Large intestine (tissue), 3 donors: ENCODE measurements around the gene CLMP. TPM values are rescaled to one million over a fixed set of nuclear protein-coding genes. Genes with fewer than 3 reads are reported as not detected.
A peak's percentile ranks its signal among the peaks of the same experiment; 100 is the strongest.

Source experiments
- DNase-seq, 2 donors: peaks; one replicate each; pipeline versions ENCODE4 v3.0.0 to v3.0.0-alpha.2; 2013
- H3K27ac ChIP-seq: one replicate; pipeline ENCODE4 v1.5.1; 2013; ENCODE audit warnings: low read length
- H3K27me3 ChIP-seq: 2 replicates; pipeline ENCODE4 v1.6.1; 2013; ENCODE audit warnings: low read length; ENCODE audit not compliant: control insufficient read depth, insufficient read depth
- H3K36me3 ChIP-seq: 2 replicates; pipeline ENCODE4 v1.6.1; 2013; ENCODE audit warnings: low read length; ENCODE audit not compliant: control insufficient read depth, insufficient read depth
- H3K4me1 ChIP-seq: one replicate; pipeline ENCODE4 v1.6.1; 2013; ENCODE audit warnings: low read length; ENCODE audit not compliant: control insufficient read depth, insufficient read depth
- H3K4me3 ChIP-seq: one replicate; pipeline ENCODE4 v1.5.1; 2013; ENCODE audit warnings: low read length
- H3K9me3 ChIP-seq: one replicate; pipeline ENCODE4 v1.6.1; 2013; ENCODE audit warnings: mild to moderate bottlenecking, low read depth, low read length, moderate library complexity; ENCODE audit not compliant: control insufficient read depth
- WGBS: methylation state at CpG from one replicate; pipeline ENCODE4 v1.1.5; 2013; ENCODE audit warnings: low lambda C conversion rate; ENCODE audit not compliant: insufficient coverage; 5-methylcytosine and 5-hydroxymethylcytosine counted together
- polyA plus RNA-seq: library from polyadenylated mRNA; unstranded; fragments of 120-200 nt; gene quantifications from one replicate; pipeline ENCODE4 v1.2.1, GENCODE V29; 2013

CLMP gene
- polyA plus RNA-seq, 1 donor, result 17.5 TPM

- Histone ChIP-seq H3K36me3 (no peaks in the 10 kb centered on the region), H3K27me3 (no peaks in the 10 kb centered on the region), H3K27ac (no peak overlapping the region), H3K4me3 (no peak overlapping the region), H3K9me3 (no peaks in the 10 kb centered on the region), H3K4me1 (no peaks in the 10 kb centered on the region)
- DNase-seq, result no peak
- WGBS, result 33% methylated on average over 1 of the region's 3 CpGs
These were observed 25.2 kb downstream of the CLMP start for GRCh38 chr11:123169821-123170220.

- H3K27me3 ChIP-seq, result no peaks in the 10 kb centered on the region
- no CpG with 5 or more reads among the region's 3 CpGs for WGBS
- no peak for DNase-seq
- H3K36me3 ChIP-seq, result no peaks in the 10 kb centered on the region
- H3K9me3 ChIP-seq, result no peaks in the 10 kb centered on the region
- H3K4me1 ChIP-seq, result no peaks in the 10 kb centered on the region
- no peak overlapping the region for H3K27ac ChIP-seq
- no peak overlapping the region for H3K4me3 ChIP-seq
These were observed 26.0 kb downstream of the CLMP start for GRCh38 chr11:123168955-123169484.

GRCh38 chr11:123168241-123168640 lies 26.8 kb downstream of the CLMP start:
- no peak for DNase-seq
- Histone ChIP-seq H3K4me1 (no peaks in the 10 kb centered on the region), H3K27me3 (no peaks in the 10 kb centered on the region), H3K36me3 (no peaks in the 10 kb centered on the region), H3K4me3 (no peak overlapping the region), H3K27ac (no peak overlapping the region), H3K9me3 (no peaks in the 10 kb centered on the region)
- WGBS, result no CpG with 5 or more reads among the region's 5 CpGs

- Histone ChIP-seq H3K27me3 (no peaks in the 10 kb centered on the region), H3K9me3 (no peaks in the 10 kb centered on the region), H3K27ac (no peak overlapping the region), H3K4me1 (no peaks in the 10 kb centered on the region), H3K4me3 (no peak overlapping the region), H3K36me3 (no peaks in the 10 kb centered on the region)
- DNase-seq, result peak; percentile 32 to 54
- WGBS, result no CpG with 5 or more reads among the region's 10 CpGs
These were observed 28.9 kb downstream of the CLMP start for GRCh38 chr11:123166071-123166559.

- H3K9me3 ChIP-seq, result no peaks in the 10 kb centered on the region
- no peaks in the 10 kb centered on the region for H3K4me1 ChIP-seq
- no peak for DNase-seq
- peak overlapping the region; percentile 15 for H3K27ac ChIP-seq
- H3K4me3 ChIP-seq, result no peak overlapping the region
- WGBS, result no CpG with 5 or more reads among the region's 7 CpGs
- H3K27me3 ChIP-seq, result no peaks in the 10 kb centered on the region
- no peaks in the 10 kb centered on the region for H3K36me3 ChIP-seq
These were observed 30.2 kb downstream of the CLMP start for GRCh38 chr11:123164732-123165450.

DNA sequence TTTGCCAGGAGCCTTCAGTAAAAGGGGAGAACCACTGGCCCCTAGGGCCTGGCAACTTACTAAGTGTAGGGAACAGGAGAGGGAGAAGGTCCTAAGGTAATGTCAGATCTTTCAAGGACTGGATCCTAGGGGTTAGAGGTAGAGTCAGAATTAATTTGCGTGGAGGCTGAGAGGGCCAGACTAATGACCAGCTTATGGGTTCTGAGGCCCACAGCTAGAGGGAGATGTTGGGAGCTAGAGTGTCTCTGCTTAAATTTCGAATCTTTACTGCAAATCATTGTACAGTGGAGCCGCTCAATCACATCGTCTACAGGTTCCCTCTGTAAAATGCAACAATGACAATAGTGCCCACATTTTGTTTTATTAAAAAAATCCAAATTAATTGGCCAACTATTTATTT lies 31.4 kb downstream of the CLMP start:
- H3K27ac ChIP-seq, result no peak overlapping the region
- no peak for DNase-seq
- no peaks in the 10 kb centered on the region for H3K36me3 ChIP-seq
- no peaks in the 10 kb centered on the region for H3K9me3 ChIP-seq
- H3K4me3 ChIP-seq, result no peak overlapping the region
- WGBS, result no CpG with 5 or more reads among the region's 4 CpGs
- H3K4me1 ChIP-seq, result no peaks in the 10 kb centered on the region
- H3K27me3 ChIP-seq, result no peaks in the 10 kb centered on the region

- Histone ChIP-seq H3K27ac (no peak overlapping the region), H3K4me1 (no peaks in the 10 kb centered on the region), H3K9me3 (no peaks in the 10 kb centered on the region), H3K36me3 (no peaks in the 10 kb centered on the region), H3K4me3 (no peak overlapping the region), H3K27me3 (no peaks in the 10 kb centered on the region)
- WGBS, result no CpG with 5 or more reads among the region's 8 CpGs
- no peak for DNase-seq
These were observed 33.5 kb downstream of the CLMP start for GRCh38 chr11:123161376-123162030.

DNA sequence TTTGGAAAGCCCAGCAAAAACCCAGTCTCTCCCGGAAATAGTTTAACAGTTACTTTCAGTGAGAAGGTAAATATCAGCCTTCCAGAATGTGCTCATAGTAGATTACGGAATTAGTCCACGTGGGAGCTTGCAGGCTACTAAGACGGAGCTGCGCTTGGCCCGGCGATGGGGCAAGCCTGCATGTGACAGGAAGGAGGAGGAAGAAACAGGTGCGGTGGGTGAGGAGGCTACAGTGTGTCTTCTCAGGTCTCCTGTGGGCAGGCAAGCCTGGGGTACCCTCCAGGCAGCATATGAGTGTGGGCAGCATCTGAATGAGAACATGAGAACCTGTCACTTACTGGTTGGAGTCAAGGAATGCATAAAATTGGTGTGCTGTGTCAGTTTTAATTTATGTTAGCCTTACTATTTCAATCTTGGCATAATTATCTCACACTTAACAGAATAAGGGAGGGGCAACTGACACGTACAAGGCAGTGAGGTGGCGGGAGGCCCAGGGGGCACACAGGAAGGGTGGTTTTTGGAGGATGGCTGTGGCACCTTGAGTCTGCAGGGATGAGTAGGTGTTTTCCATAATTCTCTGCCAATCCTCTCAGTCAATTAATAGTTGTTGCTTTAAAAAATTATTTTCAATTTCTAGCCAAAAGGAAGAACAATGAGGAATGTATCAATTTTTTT lies 35.7 kb downstream of the CLMP start:
- H3K4me3 ChIP-seq, result no peak overlapping the region
- H3K4me1 ChIP-seq, result no peaks in the 10 kb centered on the region
- H3K27ac ChIP-seq, result no peak overlapping the region
- no peaks in the 10 kb centered on the region for H3K9me3 ChIP-seq
- no peak for DNase-seq
- H3K27me3 ChIP-seq, result no peaks in the 10 kb centered on the region
- WGBS, result 83% methylated on average over 7 of the region's 10 CpGs
- H3K36me3 ChIP-seq, result no peaks in the 10 kb centered on the region

- no peak for DNase-seq
- Histone ChIP-seq H3K36me3 (no peaks in the 10 kb centered on the region), H3K4me1 (no peaks in the 10 kb centered on the region), H3K4me3 (no peak overlapping the region), H3K27me3 (no peaks in the 10 kb centered on the region), H3K9me3 (no peaks in the 10 kb centered on the region), H3K27ac (no peak overlapping the region)
- WGBS, result 100% methylated on average over 1 of the region's 11 CpGs
These were observed 36.7 kb downstream of the CLMP start for GRCh38 chr11:123158033-123159003.
